Brain microvascular endothelial cell (primary cell): ENCODE data around the gene IGSF23.

ENCODE experiments used
- DNase-seq: peaks from one replicate; pipeline ENCODE4 v3.0.0-alpha.2; 2020
- H3K27ac ChIP-seq: fragments of 250-450 bp; sonication (Bioruptor Pico); 2 replicates; pipeline ENCODE4 v1.5.1; 2020; ENCODE audit warnings: mild to moderate bottlenecking, moderate library complexity
- H3K27me3 ChIP-seq: fragments of 250-450 bp; sonication (Bioruptor Pico); replicated peaks from 2 replicates; pipeline ENCODE4 v1.5.1; 2020; ENCODE audit warnings: mild to moderate bottlenecking
- H3K36me3 ChIP-seq: fragments of 250-450 bp; sonication (Bioruptor Pico); replicated peaks from 2 replicates; pipeline ENCODE4 v1.5.1; 2020; ENCODE audit warnings: mild to moderate bottlenecking
- H3K4me3 ChIP-seq: 2 replicates; pipeline ENCODE4 v1.5.1; 2011; ENCODE audit warnings: low read depth, mild to moderate bottlenecking, control low read depth, low read length, moderate library complexity
- CTCF ChIP-seq: IDR thresholded peaks from 2 replicates; pipeline ENCODE4 v1.5.1; 2011; ENCODE audit warnings: low read depth, mild to moderate bottlenecking, moderate library complexity, low read length, control low read depth, inconsistent platforms; ENCODE audit errors: missing control alignments
- in situ Hi-C: cut with HindIII; loops from 2 replicates; pipeline ENCODE4 v1.10.0; 2017; ENCODE audit warnings: low sequenced_read_pairs, low pct_ligation_motif_present

The IGSF23 gene

GRCh38 chr19:44581288-44581687, 32.1 kb upstream of the IGSF23 start:
- Histone ChIP-seq H3K4me3 (no peak overlapping the region), H3K36me3 (no peaks in the 10 kb centered on the region), H3K27me3 (no peaks in the 10 kb centered on the region), H3K27ac (no peak overlapping the region)
- no peak for TF ChIP-seq CTCF
- DNase-seq: no peak
- in situ Hi-C loops: no loop called here

- TF ChIP-seq CTCF: peak; percentile 81
- H3K27me3 ChIP-seq: no peaks in the 10 kb centered on the region
- in situ Hi-C loops: no loop called here
- no peak for DNase-seq
- no peaks in the 10 kb centered on the region for H3K36me3 ChIP-seq
- no peak overlapping the region for H3K27ac ChIP-seq
- no peak overlapping the region for H3K4me3 ChIP-seq
Observed at GRCh38 chr19:44582581-44583265, 30.6 kb upstream of the IGSF23 start.

GRCh38 chr19:44585371-44586133, 27.8 kb upstream of the IGSF23 start:
- in situ Hi-C loops: no loop called here
- Histone ChIP-seq H3K27me3 (no peaks in the 10 kb centered on the region), H3K36me3 (no peaks in the 10 kb centered on the region), H3K4me3 (no peak overlapping the region), H3K27ac (no peak overlapping the region)
- peak; percentile 39 for DNase-seq
- peak; percentile 47 for TF ChIP-seq CTCF

- Histone ChIP-seq H3K27ac (peak overlapping the region; percentile 95), H3K36me3 (no peaks in the 10 kb centered on the region), H3K4me3 (no peak overlapping the region), H3K27me3 (no peaks in the 10 kb centered on the region)
- peak; percentile 41 for TF ChIP-seq CTCF
- peak; percentile 96 for DNase-seq
- in situ Hi-C loops: no loop called here
Observed at GRCh38 chr19:44587963-44588770, 25.2 kb upstream of the IGSF23 start.

GRCh38 chr19:44588771-44589112, 24.6 kb upstream of the IGSF23 start:
- TF ChIP-seq CTCF: no peak
- Histone ChIP-seq H3K27me3 (no peaks in the 10 kb centered on the region), H3K4me3 (no peak overlapping the region), H3K27ac (peak overlapping the region; percentile 95), H3K36me3 (no peaks in the 10 kb centered on the region)
- in situ Hi-C loops: no loop called here
- no peak for DNase-seq
